ENCODE results near the gene ATG7.

GRCh38 chr3:11246663-11246970, 25.6 kb upstream of the ATG7 start:
- TF ChIP-seq SUZ12 (IDR thresholded peaks at IDR 0.05; ENCODE audit: extremely low read depth, insufficient read depth, insufficient read length) (no peak), YY1 (IDR thresholded peaks at IDR 0.05; ENCODE audit: insufficient read depth, insufficient read length) (no peak)
